ENCODE data around the gene PMAIP1. TPM values are rescaled to one million over a fixed set of nuclear protein-coding genes. Genes with fewer than 3 reads are reported as not detected.

Gene PMAIP1
- total and polyA plus RNA-seq, 2 of the 8 experiments (the other 6 are each of a cell fraction or from before 2014, with no cell fraction given), result 51.7 to 84.1 TPM

- Histone ChIP-seq H4K20me1 (replicated peaks in 1 of 2; ENCODE audit: control insufficient read depth in 1 of 2, insufficient read depth in 2 of 2, low read length in 2 of 2) (no peaks in the 10 kb centered on the region), H3K4me3 (ENCODE audit: extremely low read depth in 1 of 4, insufficient read depth in 2 of 4, low read depth in 3 of 4, low read length in 4 of 4) (no peak overlapping the region), H3K4me1 (replicated peaks in 1 of 4; ENCODE audit: control insufficient read depth in 3 of 4, insufficient read depth in 4 of 4, low read length in 3 of 4) (no peaks in the 10 kb centered on the region), H3K18ac (ENCODE audit: extremely low read depth, low read length) (no peak overlapping the region), H2BK12ac (ENCODE audit: low read depth, low read length) (no peak overlapping the region), H3K23me2 (ENCODE audit: low read depth, low read length) (no peaks in the 10 kb centered on the region), H3K9me3 (ENCODE audit: insufficient read depth in 2 of 2, low read depth in 1 of 2, low read length in 1 of 2) (no peaks in the 10 kb centered on the region), H2BK5ac (ENCODE audit: low read depth, low read length) (no peak overlapping the region), H3K14ac (ENCODE audit: insufficient read length) (no peak overlapping the region), H3K27ac (ENCODE audit: low read depth, low read length) (no peak overlapping the region), H3K23ac (ENCODE audit: insufficient read length) (no peak overlapping the region), H3K27me3 (replicated peaks in 1 of 4; ENCODE audit: control insufficient read depth in 3 of 4, extremely low read depth in 1 of 4, insufficient read depth in 3 of 4, low read length in 3 of 4) (no peaks in the 10 kb centered on the region), H3K4ac (replicated peaks; ENCODE audit: insufficient read length, low read depth, low read length) (no peak overlapping the region), H2AFZ (ENCODE audit: low read length) (no peak overlapping the region), H3K9ac (replicated peaks in 1 of 4; ENCODE audit: extremely low read depth in 1 of 4, low read depth in 3 of 4, low read length in 3 of 4) (no peak overlapping the region), H3K56ac (replicated peaks; ENCODE audit: insufficient read length, low read depth, low read length) (no peak overlapping the region), H3K79me1 (ENCODE audit: low read depth, low read length) (no peaks in the 10 kb centered on the region), H4K5ac (ENCODE audit: insufficient read length, low read depth, low read length) (no peak overlapping the region), H3K79me2 (ENCODE audit: control insufficient read depth in 1 of 2, insufficient read depth in 2 of 2, low read length in 2 of 2) (no peaks in the 10 kb centered on the region), H4K91ac (replicated peaks; ENCODE audit: insufficient read length, low read length) (no peak overlapping the region), H2BK15ac (ENCODE audit: low read length) (no peak overlapping the region), H4K8ac (ENCODE audit: extremely low read depth, insufficient read depth, low read length) (no peak overlapping the region), H2AK5ac (ENCODE audit: low read depth, low read length) (no peak overlapping the region), H2BK20ac (ENCODE audit: low read length) (no peak overlapping the region), H3K36me3 (ENCODE audit: control insufficient read depth in 2 of 4, insufficient read depth in 4 of 4, low read length in 3 of 4) (no peaks in the 10 kb centered on the region), H2BK120ac (replicated peaks; ENCODE audit: low read depth, low read length) (no peak overlapping the region), H3K4me2 (ENCODE audit: insufficient read depth in 1 of 2, low read depth in 2 of 2, low read length in 2 of 2) (no peak overlapping the region)
- ChIA-PET POLR2A (ENCODE audit: partially characterized antibody) (interaction anchor here (0.6 to 1.1 kb wide), 2 partner anchors 32 to 263 kb away, joined by 3 to 4 read pairs; no protein-coding TSS in a partner anchor), CTCF (ENCODE audit: partially characterized antibody) (interaction anchor here (0.9 kb wide), 1 partner anchor 701 kb away, joined by 3 read pairs; no protein-coding TSS in a partner anchor)
- DNase-seq (ENCODE audit: low read depth in 1 of 2, low spot score in 2 of 2) (no peak), FAIRE-seq (no peak)
- WGBS, 2 experiments (ENCODE audit: extremely low coverage in 1 of 2, insufficient coverage in 1 of 2, insufficient read length in 1 of 2, insufficient replicate concordance in 2 of 2, low coverage in 1 of 2, low lambda C conversion rate in 2 of 2, missing lambda C conversion rate in 1 of 2), result 89% methylated on average over 11 of the region's 11 CpGs; no CpG with 5 or more reads in 1 of the 2 experiments
- TF ChIP-seq FOSL1 (IDR thresholded peaks at IDR 0.05; ENCODE audit: insufficient read depth, low read depth, low read length), result no peak
- TF ChIP-seq SRF (IDR thresholded peaks at IDR 0.05; ENCODE audit: low read depth, low read length), result no peak
- no peak for TF ChIP-seq EGR1 (IDR thresholded peaks at IDR 0.05; ENCODE audit: borderline replicate concordance, low read depth, low read length)
- TF ChIP-seq NANOG (IDR thresholded peaks at IDR 0.05; ENCODE audit: insufficient read depth, low read depth, low read length, poor library complexity, severe bottlenecking), result no peak
- TF ChIP-seq POLR2A (IDR thresholded peaks at IDR 0.05; ENCODE audit: control extremely low read depth in 1 of 2, low read depth in 2 of 2, low read length in 2 of 2), result no peak
Measured at GRCh38 chr18:59932401-59932800, 32.6 kb downstream of the PMAIP1 start.
